GM18870 (cell line): Measurements from ENCODE around the gene CADPS2.

ENCODE experiments used
- ATAC-seq: cut with Tn5 transposase; IDR thresholded peaks from one replicate; pipeline ENCODE4 v1.9.1; 2021; ENCODE audit warnings: moderate library complexity; ENCODE audit not compliant: unreplicated experiment

CADPS2 gene

DNA sequence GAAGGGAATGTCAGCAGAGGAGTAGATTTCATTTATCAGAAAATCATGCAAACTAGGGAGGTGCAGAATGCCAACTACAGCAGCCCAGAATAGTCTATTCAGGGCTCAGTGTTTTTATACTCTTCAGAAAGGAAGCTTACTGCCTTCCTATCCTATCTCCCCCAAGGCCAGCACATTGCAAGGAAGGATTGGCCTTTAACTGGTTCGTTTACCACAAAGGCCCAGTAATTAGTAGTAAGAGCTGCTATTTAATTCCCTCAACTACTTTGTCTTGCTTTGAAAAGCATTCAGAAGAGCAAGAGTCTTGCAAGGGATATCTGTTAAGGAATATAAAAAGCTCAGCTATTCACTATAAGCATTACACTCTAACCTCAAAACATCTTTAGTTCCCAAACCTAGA, 97.1 kb downstream of the CADPS2 start:
- ATAC-seq: no peak

DNA sequence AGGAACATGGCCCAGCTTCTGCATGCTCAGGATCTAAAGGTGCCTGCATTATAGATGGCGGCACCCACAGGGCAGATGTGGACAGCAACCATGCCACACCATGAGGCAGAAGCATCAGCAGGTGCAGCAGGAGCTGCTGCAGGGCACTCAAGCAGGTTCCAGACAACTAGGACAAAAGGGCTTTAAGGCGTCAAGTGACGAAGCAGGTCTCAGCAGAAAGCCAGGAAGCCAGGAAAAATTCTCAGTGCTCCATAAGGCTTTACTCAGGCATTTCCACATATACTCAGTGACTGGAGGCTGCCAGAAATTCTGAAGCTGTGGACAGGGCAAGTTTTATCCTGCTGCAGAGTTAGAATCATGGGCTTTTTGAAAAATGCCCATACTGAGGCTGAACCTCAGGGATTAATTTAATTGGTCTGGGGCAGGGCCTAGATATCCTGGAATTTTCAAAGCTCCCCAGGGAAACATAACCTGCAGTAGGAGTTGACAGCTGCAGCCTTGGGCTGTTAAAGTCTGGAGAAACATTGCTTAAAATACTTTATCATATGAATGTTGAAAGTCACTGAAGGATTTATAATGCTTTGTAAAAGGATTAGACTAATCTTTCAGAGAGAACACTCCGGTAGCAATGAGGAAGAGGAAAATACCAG, 115.4 kb downstream of the CADPS2 start:
- no peak for ATAC-seq

DNA sequence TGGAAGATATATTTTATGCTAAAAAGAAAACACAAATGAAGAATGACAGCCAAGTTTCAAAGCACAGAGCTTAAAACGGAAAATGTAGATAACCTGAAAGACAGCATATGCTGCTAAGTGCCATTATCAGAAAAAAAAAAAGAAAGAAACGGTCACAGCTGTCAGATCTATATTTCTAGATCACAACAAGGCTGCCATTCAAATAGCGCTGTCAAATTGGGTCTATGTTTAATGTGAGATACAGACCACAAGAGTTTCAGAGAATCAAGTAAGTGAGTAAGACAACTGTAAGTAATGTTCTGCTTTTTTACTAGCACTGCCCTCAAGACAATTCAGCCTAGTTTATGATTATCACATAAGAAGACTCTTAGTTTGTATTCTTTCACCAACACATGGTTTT, 117.4 kb downstream of the CADPS2 start:
- ATAC-seq: no peak

DNA sequence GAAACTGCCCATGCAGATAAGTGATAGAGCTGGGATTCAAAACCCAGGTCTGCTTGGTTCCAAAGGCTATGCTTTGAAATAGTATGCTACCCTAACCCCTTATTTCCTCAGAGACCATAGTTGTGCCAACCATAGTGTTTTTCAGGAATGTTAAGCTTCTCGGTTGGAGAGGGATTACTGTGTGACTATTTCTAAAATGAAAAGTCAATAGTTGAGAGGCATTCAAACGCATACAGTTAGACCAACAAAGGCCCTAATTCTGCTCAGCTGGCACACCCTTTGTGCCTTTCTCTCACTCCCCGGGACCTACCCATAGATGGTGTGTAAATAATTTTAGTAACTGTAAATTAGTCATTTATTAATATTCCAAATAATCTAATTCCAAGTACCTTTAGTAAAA, 118.9 kb downstream of the CADPS2 start:
- ATAC-seq: no peak

DNA sequence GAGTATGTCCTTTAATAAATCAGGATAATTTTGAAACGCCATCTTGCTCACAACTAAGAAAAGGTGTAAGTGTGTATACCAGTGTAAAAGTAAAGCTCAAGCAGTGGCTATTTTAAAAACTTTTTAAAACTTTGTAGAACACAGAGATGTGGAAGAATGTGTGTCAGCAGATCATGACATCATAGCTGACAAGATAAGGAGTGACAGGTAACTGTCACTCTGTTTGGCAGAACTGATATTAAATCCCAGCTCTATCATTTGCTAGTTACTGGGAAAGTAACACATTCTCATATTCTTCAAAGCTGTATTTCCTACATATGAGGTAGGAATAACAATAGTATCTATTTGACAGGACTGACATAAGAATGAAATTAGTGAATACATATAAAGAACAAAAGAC, 119.7 kb downstream of the CADPS2 start:
- no peak for ATAC-seq

DNA sequence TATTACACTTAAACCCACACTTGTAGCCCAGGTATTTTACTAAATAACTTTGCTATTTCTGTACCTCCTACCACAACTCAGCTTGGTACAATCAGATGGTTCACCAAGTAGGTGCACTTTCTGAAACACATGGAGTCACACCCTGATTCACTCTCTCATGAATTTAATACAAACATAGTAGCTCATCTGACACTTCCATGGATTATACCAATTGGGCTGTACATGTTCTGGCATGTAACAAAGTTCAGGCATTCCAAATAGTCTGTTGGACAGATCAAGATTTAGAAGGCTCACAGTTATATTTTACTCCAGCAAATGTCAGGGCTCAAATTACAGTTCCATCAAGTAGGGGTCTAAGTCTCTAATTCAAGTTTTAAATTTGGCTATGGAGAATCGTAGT, 121.4 kb downstream of the CADPS2 start:
- no peak for ATAC-seq

DNA sequence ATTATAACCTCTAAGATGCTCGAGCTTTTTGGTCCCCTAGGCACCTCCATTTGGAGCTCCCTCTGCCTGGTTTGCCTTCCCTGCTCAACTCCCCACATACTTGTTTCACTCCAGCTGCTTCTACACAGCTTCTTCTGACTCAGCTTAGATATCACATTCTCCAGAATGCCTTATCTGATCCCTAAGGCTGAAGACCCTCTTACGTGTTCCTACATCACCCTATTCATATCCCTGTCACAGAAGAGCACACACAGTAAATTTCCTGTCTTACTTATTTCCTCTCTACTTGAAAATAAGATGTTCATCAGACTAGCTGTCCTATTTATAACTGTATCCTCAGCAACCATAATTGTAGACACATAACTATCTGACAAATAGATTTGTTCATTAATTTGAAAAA, 122.2 kb downstream of the CADPS2 start:
- no peak for ATAC-seq

DNA sequence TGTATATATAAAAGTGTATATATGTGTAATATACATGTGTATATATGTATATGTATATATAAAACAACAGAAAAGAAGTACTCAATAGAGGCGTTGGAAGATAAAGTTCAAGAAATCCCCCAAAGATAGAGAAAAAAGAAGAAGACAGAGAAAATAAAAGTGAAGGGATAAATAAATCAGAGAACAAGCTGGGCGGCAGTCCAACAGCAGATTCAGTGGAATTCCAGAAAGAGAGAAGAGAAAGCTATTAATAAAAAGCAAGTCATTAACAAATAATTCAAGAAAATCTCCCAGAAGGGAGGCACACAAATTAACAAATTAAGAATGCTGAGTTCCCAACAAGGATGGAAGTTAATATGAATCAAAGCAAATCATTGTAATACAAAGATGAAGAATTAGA, 124.2 kb downstream of the CADPS2 start:
- no peak for ATAC-seq

DNA sequence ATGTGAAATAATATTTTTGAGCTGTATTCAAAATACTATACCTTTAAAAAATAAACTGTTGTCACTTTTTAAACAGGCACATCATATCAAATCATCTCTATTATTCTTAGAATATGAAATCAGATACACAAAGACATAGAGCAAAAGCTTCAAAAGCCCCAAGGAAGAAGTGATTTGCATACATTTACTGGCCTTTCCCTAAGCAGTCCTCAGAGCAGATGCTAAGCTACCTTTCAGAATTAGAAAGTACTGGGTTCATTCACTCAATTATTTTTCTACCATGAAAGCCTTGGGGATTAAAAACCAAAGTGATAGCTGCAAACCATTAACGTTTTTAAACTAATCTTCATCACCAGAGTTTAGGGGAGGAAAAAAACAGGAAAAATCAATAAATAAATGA, 127.8 kb downstream of the CADPS2 start:
- ATAC-seq: no peak

DNA sequence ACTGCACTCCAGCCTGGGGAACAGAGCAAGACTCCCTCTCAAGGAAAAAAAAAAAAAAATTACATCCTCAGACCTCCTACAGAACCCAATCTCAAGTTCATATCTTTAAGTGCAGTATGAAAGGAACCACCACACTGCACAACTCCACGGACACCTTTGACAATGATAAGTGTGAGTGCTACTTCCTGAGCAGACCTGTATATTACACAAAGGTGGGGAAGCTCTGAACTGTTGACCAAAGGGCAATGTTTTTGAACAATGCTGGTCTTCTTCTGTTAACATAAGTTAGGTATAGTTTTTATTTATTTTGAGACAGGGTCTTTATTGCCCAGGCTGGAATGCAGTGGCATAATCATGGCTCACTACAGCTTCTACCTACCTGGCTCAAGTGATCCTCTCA, 129.4 kb downstream of the CADPS2 start:
- ATAC-seq: no peak

DNA sequence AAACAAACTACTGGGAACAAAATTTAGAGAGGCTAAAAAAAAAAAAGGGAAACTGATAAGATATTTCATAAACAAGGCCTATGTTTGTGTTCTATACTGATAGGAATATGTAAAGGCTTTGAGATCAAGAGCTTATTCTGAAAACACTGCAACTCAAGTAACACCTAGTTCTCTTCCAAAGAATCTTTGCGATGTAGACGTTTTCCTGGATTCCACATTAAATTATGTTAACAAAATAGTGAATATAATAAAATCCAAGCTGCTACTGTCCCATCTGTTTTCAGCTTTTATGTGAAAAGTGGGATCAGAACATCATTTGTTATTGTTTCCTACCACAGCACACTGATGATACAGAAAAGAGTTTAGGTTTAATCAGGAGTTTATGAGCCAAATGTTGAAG, 130.6 kb downstream of the CADPS2 start:
- ATAC-seq: no peak

DNA sequence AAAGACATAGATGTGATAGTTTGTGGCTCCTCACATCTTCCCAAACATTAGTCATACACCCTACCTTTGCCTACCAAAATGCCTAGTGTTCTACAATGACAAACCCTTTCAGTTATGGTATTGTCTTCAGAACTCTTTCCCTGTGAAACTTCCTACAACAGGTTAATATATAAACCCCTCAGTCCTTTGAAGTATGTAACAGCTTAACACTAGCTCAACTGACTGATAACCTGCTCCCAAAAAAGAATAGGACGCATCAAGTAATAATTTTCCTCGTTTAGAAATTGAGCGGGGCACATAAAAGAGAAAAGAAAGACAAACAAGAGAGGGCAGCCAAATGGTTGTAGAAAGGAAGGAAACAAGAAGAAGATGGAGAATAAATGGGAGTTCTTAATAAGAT, 133.7 kb downstream of the CADPS2 start:
- ATAC-seq: no peak

DNA sequence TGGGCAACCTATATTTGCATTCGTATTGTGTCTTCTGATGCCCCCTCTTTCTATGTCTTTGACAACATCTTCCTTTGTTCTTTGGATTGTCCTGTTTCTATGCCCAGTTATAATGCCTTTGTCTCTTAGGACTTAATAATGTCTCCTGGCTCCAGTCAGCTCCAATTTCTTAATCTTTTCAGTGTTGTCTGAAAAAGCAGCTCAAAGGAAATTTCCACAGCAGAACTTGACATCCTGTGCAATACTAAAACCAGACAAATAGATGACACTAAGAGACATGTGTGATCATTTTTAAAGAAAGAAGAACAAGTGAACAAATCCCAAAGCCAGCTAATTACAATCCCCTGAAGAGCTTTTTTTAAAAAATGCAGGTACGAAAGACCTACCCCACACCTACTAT, 135.9 kb downstream of the CADPS2 start:
- ATAC-seq: no peak

DNA sequence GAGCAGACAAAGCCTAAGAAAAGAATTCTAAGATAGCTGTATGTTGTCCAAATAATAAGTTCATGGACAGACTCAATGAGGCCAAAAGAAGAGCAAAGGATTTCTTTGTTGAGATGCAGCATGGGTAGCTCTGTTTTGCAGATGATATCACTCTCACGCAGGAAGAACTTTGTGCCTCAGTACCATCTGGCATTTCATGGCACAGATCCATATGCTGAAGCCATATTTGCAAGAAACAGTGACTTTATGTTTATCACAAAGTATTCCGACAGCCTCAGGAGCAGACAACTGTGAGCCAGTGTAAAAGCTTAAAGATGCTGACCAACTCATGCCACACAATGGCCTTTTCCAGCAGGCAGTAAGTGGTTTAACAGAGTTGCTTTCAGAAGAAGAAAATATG, 138.1 kb downstream of the CADPS2 start:
- no peak for ATAC-seq

DNA sequence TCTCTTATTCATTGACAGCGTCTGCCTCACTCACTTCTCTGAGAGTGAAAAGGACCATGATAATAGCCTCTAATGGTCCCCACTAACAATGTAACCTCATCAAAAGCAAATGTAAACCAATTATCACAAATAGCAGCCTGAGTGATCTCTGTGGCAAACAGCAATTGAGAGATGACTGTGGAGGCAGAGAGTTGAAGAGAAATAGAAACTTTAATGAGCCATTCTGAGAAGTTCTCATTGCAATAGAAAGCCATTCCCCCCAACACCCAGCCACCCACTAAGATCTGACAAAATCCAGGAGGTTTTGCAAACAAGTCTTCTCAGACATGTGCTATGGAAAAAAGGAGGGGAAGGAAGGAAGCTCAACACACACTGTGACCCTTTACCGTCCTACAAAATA, 139.3 kb downstream of the CADPS2 start:
- no peak for ATAC-seq

DNA sequence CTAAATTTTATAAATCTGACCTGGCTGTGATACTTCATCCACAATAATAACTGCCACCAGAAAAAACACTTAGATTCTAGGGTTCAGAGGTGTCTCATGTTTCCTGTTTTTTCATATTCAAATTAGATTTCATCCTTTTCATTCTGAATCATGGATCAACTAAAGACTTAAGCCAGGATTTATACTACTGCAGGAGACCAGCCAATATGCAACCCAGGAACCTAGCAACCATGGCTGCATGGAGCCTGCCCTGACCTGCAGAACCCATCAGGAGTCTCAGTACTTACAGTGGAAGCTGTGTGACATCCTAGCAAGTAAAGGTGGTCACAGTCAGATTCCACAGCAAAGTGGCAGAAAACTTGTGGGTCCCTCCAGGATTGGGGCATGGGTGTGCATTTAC, 143.0 kb downstream of the CADPS2 start:
- ATAC-seq: no peak

DNA sequence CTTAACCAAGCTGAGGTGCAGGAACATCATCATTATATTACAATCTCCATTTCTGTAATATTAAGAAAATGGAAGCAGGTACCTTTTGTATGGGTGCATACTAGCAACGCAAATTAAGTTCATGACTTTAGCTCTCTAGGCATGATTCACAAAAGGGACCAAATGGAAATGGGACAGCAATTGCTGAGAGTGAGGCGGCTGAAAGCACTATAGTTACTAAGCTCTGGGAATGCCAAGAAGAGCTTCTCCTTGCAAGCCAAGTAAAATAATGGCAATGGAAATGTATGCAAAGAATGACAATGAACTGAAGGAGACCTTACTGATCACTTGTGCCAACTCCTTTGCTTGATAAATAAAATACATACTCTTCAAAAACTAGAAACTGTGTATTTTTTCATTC, 147.3 kb downstream of the CADPS2 start:
- ATAC-seq: no peak

DNA sequence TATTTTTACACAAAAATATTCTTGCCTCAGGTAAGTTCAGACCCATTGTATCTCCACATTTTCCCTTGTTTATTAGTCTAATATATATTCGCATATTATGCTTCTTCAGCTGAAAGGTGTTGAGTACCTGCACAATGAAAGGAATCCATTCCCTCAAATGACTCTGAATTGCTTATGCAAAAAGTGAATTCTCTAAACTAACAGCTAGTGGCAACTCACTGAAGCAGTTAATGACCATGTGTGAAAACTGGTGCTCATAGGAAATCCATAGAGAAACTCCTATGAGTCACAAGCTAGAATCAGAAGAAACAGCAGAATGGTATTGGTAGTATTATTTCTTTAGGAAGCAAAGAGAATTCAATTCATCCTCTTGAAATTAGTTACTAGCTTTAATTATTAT, 150.1 kb downstream of the CADPS2 start:
- ATAC-seq: no peak

DNA sequence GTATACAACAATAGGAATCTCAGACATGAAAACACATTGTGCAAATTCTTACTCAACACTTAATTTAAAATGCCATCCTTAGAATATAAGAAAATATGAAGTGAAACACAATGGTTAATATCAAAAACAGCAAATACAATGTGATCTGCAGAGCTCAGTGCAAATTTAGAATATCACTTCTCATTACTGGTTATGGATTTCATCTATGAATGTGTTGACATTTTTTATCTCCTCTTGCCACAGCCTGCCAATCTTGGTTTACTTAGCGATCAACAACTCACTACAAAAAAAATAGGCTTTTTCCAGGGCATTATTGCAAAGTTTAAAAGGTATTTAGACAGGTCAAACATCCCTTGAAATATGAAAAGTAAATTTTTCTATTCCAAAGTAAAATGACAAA, 158.5 kb downstream of the CADPS2 start:
- ATAC-seq: no peak

DNA sequence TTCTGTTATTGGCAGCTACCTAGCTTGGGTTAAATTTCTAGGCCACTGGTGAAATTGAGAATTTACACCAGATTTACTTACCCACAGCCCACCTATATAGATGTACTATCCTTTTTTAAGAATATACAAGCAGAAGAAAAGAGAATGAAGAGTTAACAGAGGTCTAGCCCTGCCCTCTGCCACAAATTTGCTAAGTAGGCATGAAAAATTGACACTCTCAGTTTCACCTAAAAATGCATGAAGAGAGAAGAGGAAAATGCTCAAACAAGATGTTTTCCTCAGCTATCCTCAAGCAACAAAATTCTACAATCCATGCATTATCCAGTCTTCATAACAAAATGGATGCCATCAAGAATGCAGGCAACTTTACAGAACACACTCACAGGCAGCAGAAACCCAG, 158.9 kb downstream of the CADPS2 start:
- ATAC-seq: no peak

DNA sequence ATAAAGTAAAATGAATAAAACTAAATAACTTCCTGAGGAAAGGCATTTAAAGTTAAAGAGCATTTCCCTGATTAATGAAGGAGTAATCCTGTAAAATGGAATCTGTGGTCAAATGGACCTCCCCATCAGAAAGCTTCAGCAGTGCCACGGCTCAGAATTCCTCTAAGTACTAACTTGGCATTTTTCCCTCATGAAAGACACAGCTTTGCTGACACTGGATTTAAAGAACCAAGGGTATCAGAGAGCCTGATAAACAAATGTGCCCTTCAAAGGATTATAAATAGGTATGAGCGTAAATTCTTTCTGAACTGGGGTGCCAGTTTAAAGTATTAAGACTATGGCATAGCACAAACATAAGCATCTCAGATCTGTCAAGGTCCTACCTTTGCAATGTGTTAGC, 159.4 kb downstream of the CADPS2 start:
- no peak for ATAC-seq

DNA sequence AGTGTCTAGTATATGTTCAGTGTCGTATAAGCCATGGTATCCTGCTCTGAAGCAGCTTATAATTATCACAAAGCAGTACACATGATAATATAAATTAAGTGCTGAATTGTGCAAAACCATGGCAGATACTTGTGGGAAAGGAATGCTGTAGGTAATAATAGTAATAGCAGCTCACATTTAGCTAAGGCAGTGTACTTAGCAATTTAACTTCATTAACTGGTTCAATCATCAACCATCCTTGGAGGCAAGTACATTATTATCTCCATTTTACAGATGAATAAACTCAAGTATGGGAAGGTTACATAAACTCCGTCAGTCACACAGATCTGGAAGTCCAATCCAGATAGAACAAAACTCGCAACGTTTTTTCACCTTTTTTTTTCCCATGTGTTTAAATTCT, 161.9 kb downstream of the CADPS2 start:
- no peak for ATAC-seq

DNA sequence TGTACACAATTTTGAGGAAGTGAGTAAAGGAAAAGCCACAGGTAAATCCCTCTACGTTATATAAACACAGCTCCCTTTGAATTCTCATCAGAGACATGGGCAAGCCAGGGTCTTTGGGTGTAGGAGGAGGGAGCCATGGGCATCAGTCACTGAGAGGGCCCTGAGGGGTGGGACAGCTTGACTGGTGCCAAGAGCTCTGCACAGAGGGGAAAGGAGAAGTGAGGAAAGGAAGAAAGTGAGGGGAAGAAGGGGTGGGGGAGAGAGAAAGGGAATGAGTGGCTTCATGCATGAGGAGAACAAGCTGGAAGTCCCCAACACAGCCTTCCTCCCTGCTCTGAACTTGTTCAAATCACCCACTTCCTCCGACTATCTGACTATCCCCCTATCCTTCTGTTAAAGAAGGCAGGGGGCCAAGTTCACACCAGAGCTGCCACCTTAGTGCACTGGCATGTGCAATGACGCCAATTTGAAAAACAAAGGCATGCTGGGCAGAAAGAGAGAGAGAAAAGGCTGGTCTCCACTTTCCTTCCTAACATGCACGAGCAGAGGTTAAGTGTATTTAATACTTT, 167.2 kb downstream of the CADPS2 start:
- no peak for ATAC-seq
